NCI-H1436 (cell line): Measurements from ENCODE around the gene CACNA1B.

Experiments
- DNase-seq: peaks from one replicate; lab custom pipeline; 2025; lab: John Stamatoyannopoulos, UW

CACNA1B gene

DNA sequence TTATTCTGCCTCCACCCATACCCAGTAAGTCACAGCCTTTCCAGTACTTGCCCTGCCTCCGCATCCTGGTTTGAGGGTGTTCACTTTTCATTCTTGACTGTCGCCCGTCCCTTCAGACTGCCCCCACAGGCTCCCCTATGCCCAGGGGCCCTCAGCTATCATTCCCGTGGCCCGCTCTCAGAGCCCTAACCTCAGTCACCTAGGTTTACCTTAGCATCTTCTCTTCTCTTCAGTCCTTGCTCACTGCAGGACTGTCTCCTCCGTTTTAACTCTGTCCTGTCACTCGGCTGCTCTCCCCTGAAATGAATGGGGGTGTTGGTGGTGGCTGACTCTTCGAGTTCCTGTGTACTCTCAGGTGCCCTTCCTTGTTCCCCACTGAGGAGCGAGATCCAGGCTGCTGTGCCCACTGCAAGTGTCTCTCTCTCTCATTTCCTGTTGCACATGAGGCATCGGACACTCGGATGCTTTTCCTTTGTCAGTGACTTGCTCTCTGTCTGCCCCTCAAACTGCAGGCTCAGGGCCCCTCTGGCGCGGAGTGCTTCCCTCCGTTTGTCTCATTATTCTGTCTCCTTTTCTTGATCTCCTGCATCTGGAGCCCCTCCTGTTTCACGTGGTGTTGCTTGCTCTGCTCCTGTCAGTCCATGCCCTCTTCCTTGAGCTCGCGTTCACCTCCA lies 89.8 kb downstream of the CACNA1B start:
- DNase-seq = no peak

DNA sequence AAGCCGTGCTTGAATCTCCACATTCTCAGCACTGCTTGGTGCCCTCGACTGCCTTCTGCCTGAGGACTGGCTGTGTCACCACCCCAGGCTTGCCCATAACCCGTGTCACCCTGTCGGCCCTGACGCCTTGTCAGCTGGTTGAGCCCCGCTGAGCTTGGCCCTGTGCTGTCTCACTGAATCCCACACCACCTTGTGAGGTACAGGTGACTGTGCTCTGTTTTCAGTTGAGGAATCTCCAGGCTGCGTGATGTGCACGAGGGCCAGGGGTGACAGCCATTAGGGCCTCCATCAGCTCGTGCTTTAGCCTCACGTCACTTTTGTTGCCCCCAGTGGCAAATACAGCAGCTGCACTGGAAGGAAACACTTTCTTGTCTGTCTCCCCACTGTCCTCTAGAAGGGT lies 90.7 kb downstream of the CACNA1B start:
- DNase-seq = no peak

DNA sequence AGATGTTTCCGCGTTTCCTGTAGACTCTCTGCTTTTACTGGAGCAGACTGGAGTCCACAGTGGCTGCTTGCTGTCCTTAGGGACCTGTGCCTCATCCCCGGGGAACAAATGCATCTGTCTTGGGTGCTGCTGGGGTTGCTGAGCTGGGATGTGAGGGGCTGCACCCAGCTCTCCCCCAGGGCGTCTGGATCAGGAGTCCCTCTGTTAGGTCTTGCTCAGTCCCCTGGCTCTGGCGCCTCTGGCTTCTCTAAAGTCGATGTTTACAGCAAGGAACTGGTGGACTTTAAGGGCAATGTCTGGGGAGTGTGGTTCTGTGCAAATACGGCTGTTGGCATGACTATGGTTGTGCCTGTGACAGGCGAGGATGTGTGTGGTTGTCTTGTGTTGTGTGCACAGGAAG lies 91.4 kb downstream of the CACNA1B start:
- no peak for DNase-seq

DNA sequence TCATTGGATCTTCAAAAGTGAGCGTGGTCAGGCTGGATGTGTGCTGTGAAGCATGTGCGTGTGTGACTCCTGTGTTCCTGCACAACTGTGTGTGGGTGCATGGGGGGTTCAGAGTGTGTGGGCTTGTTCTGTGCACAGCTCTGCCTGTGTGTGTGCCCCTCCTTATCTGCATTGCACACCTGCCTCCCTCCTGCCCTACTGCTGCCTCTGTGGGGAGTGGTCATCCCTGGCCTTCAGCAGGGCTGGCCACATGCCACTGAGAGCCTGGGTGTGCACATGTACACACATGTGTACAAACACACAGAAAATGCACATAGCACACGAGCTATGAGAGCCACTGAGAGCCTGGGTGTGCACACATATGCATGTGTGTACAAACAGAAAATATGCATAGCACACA lies 92.1 kb downstream of the CACNA1B start:
- DNase-seq = no peak

DNA sequence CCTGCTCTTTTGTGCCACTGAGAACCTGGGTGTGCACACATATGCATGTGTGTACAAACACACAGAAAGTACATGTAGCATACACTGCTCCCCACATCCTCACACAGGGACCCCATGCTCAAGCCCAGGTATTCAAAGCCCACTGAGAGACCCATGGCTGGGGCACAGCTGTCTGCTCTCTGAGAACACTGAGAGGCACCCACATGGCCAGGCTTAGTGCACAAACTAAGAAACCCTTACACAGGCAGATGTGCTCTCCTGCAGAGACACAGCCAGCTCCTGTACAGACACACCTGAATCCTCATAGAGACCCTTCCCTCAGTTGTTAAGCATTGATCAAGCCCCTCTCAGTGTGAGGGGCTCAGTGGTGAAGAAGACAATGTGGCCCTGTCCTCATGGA lies 92.5 kb downstream of the CACNA1B start:
- DNase-seq = no peak

DNA sequence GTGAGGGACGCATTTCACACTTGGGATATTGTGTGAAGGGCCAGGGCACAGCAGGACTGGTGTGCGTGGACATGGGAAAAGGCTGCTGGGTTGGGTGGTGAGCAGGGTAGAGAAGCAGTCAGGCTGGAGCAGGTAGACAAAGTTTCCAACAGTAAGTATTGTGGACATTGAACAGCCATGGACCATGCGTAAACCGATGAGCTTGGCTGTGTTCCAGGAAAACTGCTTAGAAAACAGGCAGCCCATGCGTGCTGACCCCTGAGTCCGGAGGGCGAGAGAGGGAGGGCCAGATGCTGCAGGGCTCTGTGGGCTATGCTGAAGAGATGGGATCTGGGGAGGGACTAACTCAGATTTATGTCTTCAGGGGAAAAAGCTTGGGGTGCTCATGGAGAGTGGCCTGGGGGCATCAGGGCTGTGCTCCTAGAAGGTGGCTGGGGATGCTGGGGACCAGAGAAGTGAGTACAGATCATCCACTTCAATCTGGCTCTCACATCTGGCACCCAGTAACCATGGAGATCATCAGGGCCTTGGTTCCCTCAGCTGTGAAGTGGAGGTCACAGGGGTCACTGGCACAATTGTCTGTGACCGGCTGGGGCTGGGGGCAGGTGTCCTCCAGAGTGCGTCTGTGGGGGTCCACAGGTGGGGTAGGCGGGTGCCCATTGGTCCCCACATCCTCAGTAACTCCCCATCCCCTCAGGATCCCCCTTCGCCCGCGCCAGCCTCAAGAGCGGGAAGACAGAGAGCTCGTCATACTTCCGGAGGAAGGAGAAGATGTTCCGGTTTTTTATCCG lies 93.3 kb downstream of the CACNA1B start:
- no peak for DNase-seq

DNA sequence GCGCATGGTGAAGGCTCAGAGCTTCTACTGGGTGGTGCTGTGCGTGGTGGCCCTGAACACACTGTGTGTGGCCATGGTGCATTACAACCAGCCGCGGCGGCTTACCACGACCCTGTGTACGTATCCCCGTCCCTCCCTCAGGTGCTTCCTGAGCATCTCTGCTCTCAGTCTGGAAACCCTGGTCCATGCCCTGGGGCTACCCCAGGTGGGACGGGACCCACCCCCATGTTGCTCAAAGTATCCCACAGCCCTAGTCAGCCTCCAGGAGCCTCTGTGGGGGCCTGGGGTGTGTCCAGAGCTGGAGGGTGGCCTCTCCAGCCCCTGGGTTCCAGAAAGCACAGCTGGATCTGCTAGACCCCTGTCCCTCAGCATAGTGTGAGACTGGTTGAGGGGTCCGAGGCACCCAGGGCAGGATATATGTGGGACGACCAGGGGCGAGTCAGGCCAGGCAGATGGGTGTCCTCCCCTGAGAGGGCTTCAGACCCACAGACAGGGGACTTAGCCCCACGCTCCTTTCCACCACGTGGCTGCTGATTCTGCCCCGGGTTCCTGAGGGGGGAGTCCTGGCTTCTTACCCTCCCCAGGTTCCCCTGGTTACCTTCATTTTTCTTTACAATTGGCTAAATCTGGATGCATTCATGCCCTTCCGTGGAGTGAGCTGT lies 94.0 kb downstream of the CACNA1B start:
- DNase-seq = no peak

DNA sequence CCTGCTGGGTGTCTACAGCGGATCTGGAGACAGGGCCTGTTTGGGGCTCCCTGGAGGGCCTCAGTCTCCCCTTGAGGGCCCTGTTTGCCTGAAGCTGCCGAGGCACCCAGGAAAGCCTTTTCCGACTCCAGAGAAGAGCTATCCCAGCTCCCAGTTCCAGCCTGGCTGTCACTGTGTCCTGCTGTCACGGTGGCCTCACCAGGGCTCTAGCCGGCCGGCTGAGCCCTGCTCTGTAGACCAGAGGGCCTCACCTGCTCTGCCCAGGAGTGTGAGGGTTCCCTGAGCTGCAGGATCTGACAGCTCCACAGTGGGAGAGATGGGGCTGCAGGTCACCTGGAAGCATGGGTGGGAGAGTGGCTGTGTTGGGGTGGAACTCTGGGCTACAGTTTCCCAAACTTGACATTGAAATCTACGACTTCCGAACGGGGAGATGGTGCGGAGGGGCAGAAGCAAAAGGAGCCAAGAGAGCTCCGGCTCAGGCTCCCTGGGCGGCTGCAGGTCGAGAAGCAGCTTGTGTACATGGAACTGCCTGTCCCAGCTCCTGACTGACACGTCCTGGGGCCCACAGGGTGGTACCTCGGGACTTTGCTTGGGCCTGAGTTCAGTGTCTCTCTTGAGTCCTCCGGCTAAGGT lies 94.9 kb downstream of the CACNA1B start:
- DNase-seq = no peak

DNA sequence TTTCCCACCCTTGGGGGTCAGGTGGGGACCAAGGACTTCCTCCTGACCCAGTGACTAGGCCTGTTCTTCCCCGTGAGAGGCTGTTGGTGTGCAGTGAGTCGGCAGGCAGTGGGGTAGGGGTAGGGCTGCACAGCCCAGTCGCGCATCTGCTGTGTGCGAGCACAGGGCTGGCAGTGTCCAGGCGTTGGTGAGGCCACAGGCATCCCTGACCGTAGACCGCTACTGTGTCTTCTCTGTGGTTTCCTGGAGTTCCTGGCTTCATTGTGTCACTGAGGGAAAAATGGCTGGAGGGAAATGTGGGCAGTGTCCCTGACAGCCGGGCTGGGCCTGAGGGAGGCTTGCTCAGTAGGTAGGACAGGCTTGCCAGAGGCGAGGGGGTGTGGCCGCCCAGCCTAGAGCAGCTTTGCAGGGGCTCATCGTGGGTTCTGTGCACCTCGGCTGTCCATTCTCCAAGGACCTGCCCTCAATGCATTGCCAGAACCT lies 95.4 kb downstream of the CACNA1B start:
- DNase-seq = no peak

DNA sequence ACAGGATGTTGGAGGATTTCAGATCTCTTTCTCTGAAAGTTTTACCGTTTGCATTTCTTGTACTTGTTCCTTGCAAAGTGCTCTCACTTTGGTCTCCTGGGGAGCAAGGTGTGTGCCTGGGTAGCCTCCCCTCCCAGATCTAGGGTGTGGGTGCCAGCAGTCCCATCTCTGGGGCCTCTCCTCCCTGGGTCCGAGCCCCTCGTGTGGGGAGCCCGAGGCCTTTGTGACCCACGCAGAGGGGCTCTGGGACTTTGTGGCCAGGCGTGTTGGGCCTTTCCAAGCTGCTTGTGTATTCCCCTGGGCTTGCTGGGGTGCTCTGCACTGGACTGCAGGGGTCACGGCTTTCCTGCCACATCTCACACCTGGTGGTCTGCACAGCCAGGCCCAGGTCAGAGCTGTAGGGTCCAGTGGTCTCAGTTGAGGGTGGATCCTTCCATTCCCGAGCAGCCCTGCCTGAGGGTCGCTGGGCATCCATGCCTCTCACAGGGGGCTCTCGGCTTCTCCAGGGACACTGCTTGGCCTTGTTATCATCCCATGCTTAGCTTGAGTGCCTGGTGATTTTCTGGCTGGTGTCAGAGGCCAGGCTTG lies 96.3 kb downstream of the CACNA1B start:
- no peak for DNase-seq

DNA sequence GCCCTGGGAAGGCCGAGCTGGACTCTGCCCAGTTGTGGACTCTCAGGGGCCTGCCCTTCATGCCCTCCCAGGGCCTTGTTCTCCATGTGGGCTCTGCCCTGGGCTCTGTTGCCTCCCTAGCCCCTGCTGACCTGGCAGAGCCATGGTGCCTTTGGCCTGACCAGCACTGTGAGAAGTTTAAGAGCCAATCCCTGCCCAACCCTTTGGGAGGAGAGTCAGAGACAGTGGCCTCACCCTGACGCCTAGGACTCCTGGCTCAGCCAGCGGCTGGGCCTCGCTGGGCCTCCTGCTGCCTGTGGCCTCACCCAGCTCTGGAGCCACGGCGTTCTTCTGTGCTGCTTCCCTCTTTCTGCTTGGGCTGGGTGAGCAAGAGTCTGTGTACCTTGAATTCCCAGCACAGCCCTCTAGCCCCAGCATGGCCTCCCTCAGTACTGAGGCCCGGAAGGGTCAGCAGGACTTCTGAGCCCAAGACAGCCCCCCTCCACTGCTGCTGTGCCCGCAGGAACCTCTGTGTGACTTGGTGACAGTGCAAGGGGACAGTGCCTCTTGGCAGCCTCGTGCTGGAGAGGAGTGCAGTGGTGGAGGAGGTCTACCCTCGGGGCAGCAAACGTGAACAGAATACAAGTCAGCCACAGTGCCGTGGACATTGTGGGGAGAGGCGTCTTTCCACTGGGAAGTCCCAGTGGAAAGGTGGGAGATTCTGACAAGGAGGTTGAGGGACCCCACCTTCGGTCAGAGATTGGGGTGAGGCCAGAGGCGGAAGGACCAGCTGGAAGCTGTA lies 97.4 kb downstream of the CACNA1B start:
- DNase-seq = no peak

DNA sequence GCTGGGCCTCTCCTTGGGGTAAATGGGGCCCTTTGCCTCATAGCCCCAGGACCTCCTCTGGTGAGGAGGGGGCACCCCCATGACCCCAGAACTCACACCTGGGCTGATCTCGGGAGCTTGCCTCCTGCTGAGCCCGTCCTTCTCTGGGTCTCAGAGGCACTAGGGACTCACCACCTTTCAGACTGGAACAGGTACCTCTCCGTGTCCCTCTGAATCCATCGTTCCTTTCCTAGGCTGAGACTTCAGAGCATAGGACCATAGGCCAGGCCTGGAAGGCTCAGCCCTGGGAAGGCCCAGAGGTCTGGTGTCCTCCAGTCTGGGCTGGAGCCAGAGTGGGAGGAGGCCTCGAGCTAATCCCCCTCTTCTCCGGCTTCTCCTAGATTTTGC lies 97.9 kb downstream of the CACNA1B start:
- no peak for DNase-seq

DNA sequence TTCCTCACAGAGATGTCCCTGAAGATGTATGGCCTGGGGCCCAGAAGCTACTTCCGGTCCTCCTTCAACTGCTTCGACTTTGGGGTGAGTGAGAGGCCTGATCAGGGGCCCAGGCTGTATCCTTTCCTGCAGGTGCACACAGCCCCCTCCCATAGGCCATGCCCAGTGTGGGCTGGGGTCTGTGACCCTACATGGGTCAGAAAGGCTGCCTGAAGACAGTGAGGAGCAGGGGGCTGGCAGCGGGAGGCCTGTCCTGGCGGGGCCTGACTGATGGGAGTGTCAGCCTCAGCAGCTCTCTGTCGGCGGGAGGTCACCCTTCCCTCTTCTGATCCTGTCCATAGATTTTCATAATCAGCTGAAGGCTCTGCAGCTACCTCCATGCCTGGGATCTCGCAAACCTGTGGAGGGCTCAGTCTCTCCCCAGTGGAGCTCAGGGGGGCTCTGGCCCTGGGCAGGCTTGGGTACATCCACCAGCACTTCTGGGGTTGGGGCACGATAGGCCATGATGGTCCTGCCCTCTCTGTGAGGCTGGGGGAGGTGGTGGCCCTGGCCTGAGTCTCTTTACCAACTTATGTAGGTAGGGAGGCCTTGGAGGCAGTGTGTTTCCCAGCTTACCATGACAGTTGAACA lies 98.5 kb downstream of the CACNA1B start:
- no peak for DNase-seq

DNA sequence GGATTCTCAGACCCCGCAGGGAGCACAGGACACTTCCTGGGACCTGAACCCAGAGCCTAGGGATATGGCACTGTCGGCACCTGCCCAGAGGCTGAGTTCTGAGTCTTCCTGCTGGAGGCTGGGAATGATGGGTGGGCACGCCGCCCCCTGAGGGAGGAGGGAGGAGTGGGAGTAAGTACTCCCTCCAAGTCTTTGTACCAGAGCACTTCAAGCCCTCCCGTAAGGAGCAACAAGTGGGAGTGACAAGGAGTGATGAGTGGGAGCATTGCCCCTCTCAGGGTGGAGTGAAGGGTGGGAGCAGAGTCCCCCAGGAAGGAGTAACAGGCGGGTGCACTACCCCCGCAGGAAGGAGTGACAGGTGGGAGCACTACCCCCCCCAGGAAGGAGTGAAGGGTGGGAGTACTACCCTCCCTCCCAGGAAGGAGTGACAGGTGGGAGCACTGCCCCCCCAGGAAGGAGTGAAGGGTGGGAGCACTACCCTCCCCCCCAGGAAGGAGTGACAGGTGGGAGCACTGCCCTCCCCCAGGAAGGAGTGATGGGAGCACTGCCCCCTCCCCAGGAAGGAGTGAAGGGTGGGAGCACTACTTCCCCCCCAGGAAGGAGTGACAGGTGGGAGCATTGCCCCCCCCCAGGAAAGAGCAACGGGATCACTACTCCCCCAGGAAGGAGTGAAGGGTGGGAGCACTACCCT lies 100.1 kb downstream of the CACNA1B start:
- no peak for DNase-seq

DNA sequence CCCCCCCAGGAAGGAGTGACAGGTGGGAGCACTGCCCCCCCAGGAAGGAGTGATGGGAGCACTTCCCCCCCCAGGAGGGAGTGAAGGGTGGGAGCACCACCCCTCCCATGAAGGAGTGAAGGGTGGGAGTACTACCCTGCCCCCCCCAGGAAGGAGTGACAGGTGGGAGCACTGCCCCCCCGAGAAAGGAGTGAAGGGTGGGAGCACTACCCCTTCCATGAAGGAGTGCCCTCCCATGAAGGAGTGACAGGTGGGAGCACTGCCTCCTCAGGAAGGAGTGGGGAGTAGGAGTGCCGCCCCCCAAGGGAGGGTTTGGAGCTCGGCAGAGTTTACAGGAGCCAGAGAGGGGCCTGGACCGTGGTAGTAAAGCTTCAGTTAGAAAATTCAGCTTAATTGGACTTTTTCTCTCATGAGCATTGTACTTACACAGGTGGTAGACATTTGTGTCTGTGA lies 100.7 kb downstream of the CACNA1B start:
- DNase-seq = no peak

DNA sequence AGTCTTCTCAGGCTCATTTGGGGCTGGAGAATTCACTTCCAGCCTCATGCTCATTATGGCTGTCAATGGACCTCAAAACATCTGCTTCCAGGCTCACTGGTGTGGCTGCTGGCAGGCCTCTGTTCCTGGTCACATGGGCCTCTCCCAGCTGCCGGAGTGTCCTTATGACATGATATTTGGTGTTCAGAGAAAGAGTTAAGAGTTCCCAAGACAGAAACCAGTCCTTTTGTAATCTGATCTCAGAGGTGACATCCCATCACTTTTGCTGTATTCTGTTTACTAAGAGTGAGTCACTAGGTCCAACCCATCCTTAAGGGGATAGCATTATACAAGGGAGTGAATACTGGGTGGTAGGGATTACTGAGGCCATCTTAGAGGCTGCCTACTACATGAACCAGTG lies 104.6 kb downstream of the CACNA1B start:
- no peak for DNase-seq

DNA sequence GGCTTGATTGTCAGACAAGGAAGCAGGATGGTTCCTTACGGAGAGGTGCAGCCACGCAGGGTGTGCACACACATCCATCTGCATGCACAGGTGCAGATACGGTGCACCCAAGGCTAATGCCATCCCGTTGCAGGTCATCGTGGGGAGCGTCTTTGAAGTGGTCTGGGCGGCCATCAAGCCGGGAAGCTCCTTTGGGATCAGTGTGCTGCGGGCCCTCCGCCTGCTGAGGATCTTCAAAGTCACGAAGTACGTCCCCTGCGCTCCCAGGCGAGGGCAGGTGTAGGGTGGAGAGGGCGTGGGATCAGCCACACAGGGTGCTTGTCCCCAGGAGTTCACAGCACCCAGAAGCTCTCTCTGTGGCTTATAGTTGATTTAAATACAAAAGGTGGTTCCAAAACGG lies 106.4 kb downstream of the CACNA1B start:
- no peak for DNase-seq

DNA sequence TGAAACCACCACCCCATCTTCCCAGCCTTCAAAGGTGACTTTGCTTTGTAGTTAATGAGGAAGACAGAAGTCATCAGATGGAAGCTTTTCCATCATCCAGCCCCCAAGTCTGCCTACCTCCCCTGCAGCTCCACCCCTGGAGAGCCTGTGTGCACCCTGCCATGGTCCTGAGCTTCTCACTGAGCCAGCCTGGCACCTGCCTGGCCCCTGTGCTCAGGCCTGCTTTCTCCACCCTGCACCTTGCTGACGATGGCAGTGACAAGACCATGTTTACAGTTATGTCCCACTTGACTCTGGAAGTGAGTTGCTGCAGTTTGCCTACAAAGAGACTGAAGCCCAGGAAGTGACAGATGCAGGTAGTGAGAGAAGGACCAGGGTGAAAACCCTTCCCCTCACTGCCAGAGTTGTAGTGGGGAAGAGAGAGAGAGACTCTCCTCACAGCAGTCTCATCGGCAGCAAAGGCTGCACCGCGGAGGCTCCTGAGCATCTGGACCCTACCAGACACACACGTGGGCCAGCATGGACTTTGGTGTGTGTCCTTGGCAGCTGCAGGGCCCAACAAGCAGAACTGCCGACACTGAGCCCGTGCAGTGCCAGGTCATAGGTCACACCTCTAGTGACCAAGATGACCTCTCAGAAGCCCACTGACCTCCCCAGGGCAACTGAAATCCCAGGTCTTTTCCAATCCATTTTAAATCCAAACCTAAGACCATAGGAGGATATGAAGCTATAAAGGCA lies 107.1 kb downstream of the CACNA1B start:
- DNase-seq = no peak

DNA sequence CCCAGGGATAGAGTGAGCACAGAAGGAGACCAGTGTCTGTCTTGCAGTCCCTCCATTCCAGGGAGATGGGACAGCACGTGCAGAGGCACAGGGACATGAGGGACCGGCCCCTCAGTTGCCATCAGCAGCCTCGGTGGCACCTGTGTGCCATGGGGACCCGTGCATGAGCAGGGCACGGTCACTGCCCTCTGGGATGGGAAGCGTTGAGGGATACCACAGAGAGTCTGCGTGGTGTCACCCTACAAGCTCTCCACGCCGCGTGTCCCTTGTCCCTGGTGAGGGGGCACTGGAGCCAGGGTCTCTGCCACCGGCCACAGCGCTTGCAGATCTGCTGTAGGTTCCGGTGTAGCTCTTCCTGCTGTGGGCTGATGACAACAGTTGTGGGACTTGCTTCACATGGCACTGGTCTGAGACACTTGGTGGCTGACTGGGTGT lies 108.1 kb downstream of the CACNA1B start:
- DNase-seq = no peak
